NCI-H1694 treated with DMSO at 0.1 percent for 48 hours (cell line): ENCODE results near the gene PRKN.

ENCODE experiments used
- DNase-seq: peaks from one replicate; lab custom pipeline; 2025; lab: John Stamatoyannopoulos, UW

PRKN gene

GRCh38 chr6:161954699-161955276, 772.8 kb downstream of the PRKN start:
- no peak for DNase-seq

GRCh38 chr6:161954077-161954476, 773.5 kb downstream of the PRKN start:
- no peak for DNase-seq

GRCh38 chr6:161951126-161951525, 776.4 kb downstream of the PRKN start:
- no peak for DNase-seq

- DNase-seq, result no peak
Observed at GRCh38 chr6:161949531-161949930, 778.0 kb downstream of the PRKN start.

- DNase-seq, result no peak
Observed at GRCh38 chr6:161948462-161948861, 779.1 kb downstream of the PRKN start.

- DNase-seq, result no peak
Observed at GRCh38 chr6:161947371-161947770, 780.2 kb downstream of the PRKN start.

GRCh38 chr6:161946461-161946860, 781.1 kb downstream of the PRKN start:
- DNase-seq, result no peak

- DNase-seq, result no peak
Observed at GRCh38 chr6:161943561-161943960, 784.0 kb downstream of the PRKN start.

- DNase-seq, result no peak
Observed at GRCh38 chr6:161941565-161941964, 786.0 kb downstream of the PRKN start.

GRCh38 chr6:161940519-161940918, 787.0 kb downstream of the PRKN start:
- no peak for DNase-seq

GRCh38 chr6:161926324-161926723, 801.2 kb downstream of the PRKN start:
- DNase-seq, result no peak

GRCh38 chr6:161924516-161925116, 803.0 kb downstream of the PRKN start:
- DNase-seq, result no peak

- DNase-seq, result no peak
Observed at GRCh38 chr6:161922631-161923119, 804.9 kb downstream of the PRKN start.

GRCh38 chr6:161921602-161922395, 805.8 kb downstream of the PRKN start:
- DNase-seq, result no peak

GRCh38 chr6:161919691-161920090, 807.9 kb downstream of the PRKN start:
- no peak for DNase-seq

GRCh38 chr6:161918628-161919205, 808.8 kb downstream of the PRKN start:
- no peak for DNase-seq

GRCh38 chr6:161918109-161918531, 809.4 kb downstream of the PRKN start:
- no peak for DNase-seq

GRCh38 chr6:161917645-161918044, 809.9 kb downstream of the PRKN start:
- DNase-seq, result no peak

GRCh38 chr6:161915456-161915964, 812.1 kb downstream of the PRKN start:
- DNase-seq, result no peak

- no peak for DNase-seq
Observed at GRCh38 chr6:161908872-161909271, 818.7 kb downstream of the PRKN start.

GRCh38 chr6:161906571-161906970, 821.0 kb downstream of the PRKN start:
- no peak for DNase-seq

GRCh38 chr6:161903584-161904212, 823.9 kb downstream of the PRKN start:
- no peak for DNase-seq
